Mesodermal cell (in vitro differentiated cells): Measurements from ENCODE around the gene TMPRSS9.
"Not testable (repeated sequence)": the region's sequence is repeated elsewhere in the genome, so short reads cannot be mapped to it uniquely, and the experiment has no call there.

Experiments
- H3K27ac ChIP-seq: 2 replicates; pipeline ENCODE4 v1.7.0; 2013; ENCODE audit warnings: mild to moderate bottlenecking, low read depth, low read length, moderate library complexity; ENCODE audit not compliant: severe bottlenecking
- H3K36me3 ChIP-seq: 2 replicates; pipeline ENCODE4 v1.7.1; 2013; ENCODE audit warnings: mild to moderate bottlenecking, low read length, moderate library complexity; ENCODE audit not compliant: control insufficient read depth, insufficient read depth
- H3K4me1 ChIP-seq: one replicate; pipeline ENCODE4 v1.7.1; 2013; ENCODE audit warnings: mild to moderate bottlenecking, low read length; ENCODE audit not compliant: insufficient read depth, control insufficient read depth, poor library complexity, severe bottlenecking
- H3K4me3 ChIP-seq: 2 replicates; pipeline ENCODE4 v1.7.0; 2013; ENCODE audit warnings: low read length, control low read depth, mild to moderate bottlenecking; ENCODE audit not compliant: insufficient read depth, poor library complexity, severe bottlenecking; ENCODE audit errors: extremely low read depth
- H3K9me3 ChIP-seq: 2 replicates; pipeline ENCODE4 v1.7.1; 2013; ENCODE audit warnings: mild to moderate bottlenecking, low read length, moderate library complexity; ENCODE audit not compliant: control insufficient read depth
- WGBS, 2 experiments: methylation state at CpG; one replicate each; pipeline ENCODE4 v1.1.5; 2013; ENCODE audit warnings: missing lambda C conversion rate in 2 of 2; ENCODE audit not compliant: insufficient coverage in 2 of 2; 5-methylcytosine and 5-hydroxymethylcytosine counted together

TMPRSS9 gene

GRCh38 chr19:2343289-2343982, 16.6 kb upstream of the TMPRSS9 start:
- Histone ChIP-seq H3K36me3 (peaks cover 44% of the 10 kb centered on the region), H3K27ac (no peak overlapping the region), H3K4me1 (no peaks in the 10 kb centered on the region), H3K9me3 (no peaks in the 10 kb centered on the region), H3K4me3 (no peak overlapping the region)
- 95% methylated on average over 26 to 31 of the region's 31 CpGs for WGBS, 2 experiments

GRCh38 chr19:2344381-2344870, 15.6 kb upstream of the TMPRSS9 start:
- Histone ChIP-seq H3K36me3 (peaks cover 34% of the 10 kb centered on the region), H3K27ac (no peak overlapping the region), H3K4me3 (no peak overlapping the region), H3K4me1 (no peaks in the 10 kb centered on the region), H3K9me3 (no peaks in the 10 kb centered on the region)
- 94 to 98% methylated on average over 20 to 24 of the region's 24 CpGs for WGBS, 2 experiments

DNA sequence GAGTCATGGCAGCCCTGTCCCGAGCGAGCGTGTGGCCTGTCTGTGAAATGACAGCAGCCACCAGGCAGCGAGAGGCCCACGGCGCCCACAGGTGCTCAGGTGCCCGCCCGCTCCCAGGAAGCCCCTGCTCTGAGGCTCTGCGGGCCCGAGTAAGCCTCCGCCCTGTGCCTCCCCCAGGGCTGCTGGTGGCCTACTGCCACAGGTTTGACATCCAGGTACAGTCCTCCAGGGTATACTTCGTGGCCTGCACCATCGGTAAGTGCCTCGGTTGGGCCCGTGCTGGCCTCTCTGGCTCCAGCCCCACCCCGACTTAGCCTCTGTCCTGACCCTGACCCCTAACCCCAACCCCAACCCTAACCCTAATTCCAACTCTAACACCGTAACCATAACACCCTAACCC, 15.0 kb upstream of the TMPRSS9 start:
- Histone ChIP-seq H3K4me3 (no peak overlapping the region), H3K9me3 (no peaks in the 10 kb centered on the region), H3K4me1 (no peaks in the 10 kb centered on the region), H3K36me3 (peaks cover 29% of the 10 kb centered on the region), H3K27ac (no peak overlapping the region)
- WGBS, 2 experiments, result 96 to 97% methylated on average over 14 to 17 of the region's 17 CpGs

DNA sequence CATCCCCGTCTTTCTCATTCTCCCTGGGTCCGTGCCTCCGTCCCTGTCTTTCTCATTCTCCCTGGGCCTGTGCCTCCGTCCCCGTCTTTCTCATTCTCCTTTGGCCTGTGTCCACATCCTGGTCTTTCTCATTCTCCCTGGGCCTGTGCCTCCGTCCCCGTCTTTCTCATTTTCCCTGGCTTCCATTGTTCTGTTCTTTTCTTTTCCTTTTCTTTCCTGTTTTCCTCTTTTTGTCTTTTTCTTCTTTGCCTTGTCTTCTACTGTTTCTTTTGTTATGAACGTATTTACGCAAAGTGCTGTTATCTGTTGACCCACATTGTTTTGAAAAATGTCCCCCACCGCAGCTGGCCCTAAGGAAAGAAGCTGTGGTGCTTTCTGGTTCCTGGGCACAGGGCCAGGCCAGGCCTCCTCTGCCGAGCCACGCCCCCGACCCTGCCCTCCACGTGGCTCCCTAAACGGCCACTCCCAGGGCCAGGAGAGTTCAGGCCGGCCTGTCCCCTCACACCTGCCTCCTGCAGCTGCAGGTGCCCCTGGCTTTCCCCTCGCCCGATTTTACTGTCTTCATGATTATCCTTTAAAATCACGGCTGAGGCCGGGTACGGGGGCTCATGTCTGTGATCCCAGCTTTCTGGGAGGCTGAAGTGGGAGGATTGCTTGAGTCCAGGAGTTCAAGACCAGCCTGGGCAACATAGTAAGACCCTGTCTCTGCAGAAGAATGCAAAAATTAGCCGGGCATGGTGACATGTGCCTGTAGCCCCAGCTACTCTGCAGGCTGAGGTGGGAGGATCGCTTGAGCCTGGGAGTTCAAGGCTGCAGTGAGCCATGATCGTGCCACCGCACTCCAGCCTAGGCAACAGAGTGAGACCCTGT, 14.0 kb upstream of the TMPRSS9 start:
- H3K9me3 ChIP-seq, result no peaks in the 10 kb centered on the region
- no peaks in the 10 kb centered on the region for H3K4me1 ChIP-seq
- 88 to 89% methylated on average over 21 to 22 of the region's 25 CpGs for WGBS, 2 experiments
- H3K27ac ChIP-seq, result no peak overlapping the region
- no peak overlapping the region for H3K4me3 ChIP-seq
- H3K36me3 ChIP-seq, result peaks cover 31% of the 10 kb centered on the region

GRCh38 chr19:2349818-2350217, 10.2 kb upstream of the TMPRSS9 start:
- not testable (repeated sequence) for H3K27ac ChIP-seq, H3K9me3 ChIP-seq, H3K4me1 ChIP-seq, H3K4me3 ChIP-seq
- 95% methylated on average over 22 to 24 of the region's 24 CpGs for WGBS, 2 experiments
- H3K36me3 ChIP-seq, result peaks cover 34% of the 10 kb centered on the region

GRCh38 chr19:2350656-2351055, 9.4 kb upstream of the TMPRSS9 start:
- Histone ChIP-seq H3K27ac (no peak overlapping the region), H3K9me3 (no peaks in the 10 kb centered on the region), H3K36me3 (peaks cover 31% of the 10 kb centered on the region), H3K4me1 (no peaks in the 10 kb centered on the region), H3K4me3 (no peak overlapping the region)
- 97 to 99% methylated on average over 15 to 16 of the region's 16 CpGs for WGBS, 2 experiments

DNA sequence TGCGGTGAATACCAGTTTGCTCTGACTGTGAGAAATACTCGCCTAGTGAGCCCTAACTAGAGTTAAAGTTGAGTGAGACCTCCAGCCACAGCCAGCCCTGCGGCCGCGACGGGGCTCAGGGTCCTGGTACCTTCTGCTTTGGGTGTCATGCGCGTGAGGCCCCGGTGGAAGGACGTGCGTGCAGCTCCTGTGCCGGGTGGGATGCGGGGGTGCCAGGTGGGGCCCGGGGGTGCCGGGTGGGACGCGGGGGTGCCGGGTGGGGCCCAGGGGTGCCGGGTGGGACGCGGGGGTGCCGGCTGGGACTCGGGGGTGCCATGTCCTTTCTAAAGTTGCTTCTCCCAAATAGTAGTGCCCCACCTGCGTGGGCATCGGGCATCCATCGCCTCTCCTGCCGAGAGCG, 8.5 kb upstream of the TMPRSS9 start:
- H3K27ac ChIP-seq, result no peak overlapping the region
- WGBS, 2 experiments, result 95 to 97% methylated on average over 13 to 25 of the region's 28 CpGs
- no peaks in the 10 kb centered on the region for H3K4me1 ChIP-seq
- H3K9me3 ChIP-seq, result no peaks in the 10 kb centered on the region
- peaks cover 27% of the 10 kb centered on the region for H3K36me3 ChIP-seq
- no peak overlapping the region for H3K4me3 ChIP-seq

DNA sequence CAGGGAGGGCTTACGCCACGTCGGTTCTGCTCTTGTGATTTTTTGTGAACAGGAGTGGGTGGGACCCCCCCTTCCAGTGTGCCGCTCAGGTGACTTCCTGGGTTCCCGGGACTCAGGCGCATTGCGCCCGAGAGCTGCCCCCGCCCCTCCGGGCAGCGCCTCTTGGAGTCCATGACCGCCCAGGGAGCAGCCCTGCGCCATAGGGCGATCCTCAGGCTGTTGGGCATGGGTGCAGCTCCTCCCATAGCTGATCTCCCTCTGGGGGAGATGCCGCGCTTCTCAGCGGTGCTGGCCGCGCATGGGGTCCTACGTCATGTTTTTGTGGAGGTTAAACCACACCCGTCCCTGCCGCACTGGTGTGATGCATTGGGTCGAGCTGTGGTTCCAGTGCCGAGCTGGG, 7.9 kb upstream of the TMPRSS9 start:
- Histone ChIP-seq H3K27ac (no peak overlapping the region), H3K36me3 (peaks cover 25% of the 10 kb centered on the region), H3K4me3 (no peak overlapping the region), H3K4me1 (no peaks in the 10 kb centered on the region), H3K9me3 (no peaks in the 10 kb centered on the region)
- whole genome bisulfite sequencing, 2 experiments, result 94 to 97% methylated on average over 21 to 24 of the region's 24 CpGs

- H3K4me1 ChIP-seq, result no peaks in the 10 kb centered on the region
- WGBS, 2 experiments, result 91 to 93% methylated on average over 40 to 45 of the region's 45 CpGs
- H3K4me3 ChIP-seq, result no peak overlapping the region
- peaks cover 25% of the 10 kb centered on the region for H3K36me3 ChIP-seq
- no peak overlapping the region for H3K27ac ChIP-seq
- no peaks in the 10 kb centered on the region for H3K9me3 ChIP-seq
Observed at GRCh38 chr19:2353159-2353886, 6.7 kb upstream of the TMPRSS9 start.

DNA sequence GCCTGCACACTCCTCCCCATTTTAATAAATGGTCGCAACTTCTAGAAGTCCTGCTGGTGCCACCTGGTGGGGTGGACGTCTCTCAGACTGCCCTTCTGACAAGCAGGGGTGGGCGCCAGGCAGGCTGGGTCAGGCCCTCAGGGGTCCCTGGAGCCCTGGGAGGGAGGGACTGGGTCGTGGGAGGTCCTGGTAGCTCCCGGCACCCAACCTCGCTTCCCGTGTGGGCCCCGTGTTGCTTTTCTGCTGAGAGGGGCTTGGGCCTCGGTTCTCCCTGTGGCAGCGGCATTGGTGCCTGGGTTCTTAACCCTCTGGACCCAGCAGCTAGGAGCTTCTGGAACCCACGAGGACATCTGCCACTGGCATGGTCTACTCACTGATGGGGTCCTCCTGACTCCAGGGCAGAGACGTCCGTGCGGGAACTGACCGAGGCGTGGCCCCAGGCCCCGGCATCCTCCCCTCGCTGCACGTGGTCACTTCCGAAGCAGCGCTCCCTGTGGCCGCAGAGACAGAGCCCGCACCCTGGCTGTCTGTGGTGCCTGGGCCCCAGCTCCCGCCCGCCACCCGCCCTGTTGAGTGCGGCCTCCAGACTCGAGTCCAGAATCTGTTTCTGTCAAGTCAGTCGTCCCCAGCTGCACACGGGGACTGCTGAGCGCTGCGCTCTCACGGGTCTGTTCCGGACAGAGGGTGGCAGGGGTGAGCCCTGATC, 6.0 kb upstream of the TMPRSS9 start:
- 94 to 97% methylated on average over 24 to 33 of the region's 34 CpGs for WGBS, 2 experiments
- H3K36me3 ChIP-seq, result peaks cover 25% of the 10 kb centered on the region
- no peak overlapping the region for H3K27ac ChIP-seq

More for the DNA sequence above, 6.0 kb upstream of the TMPRSS9 start:
- Histone ChIP-seq H3K9me3 (no peaks in the 10 kb centered on the region), H3K4me3 (no peak overlapping the region), H3K4me1 (no peaks in the 10 kb centered on the region)
